CD4-positive, alpha-beta memory T cell (primary cell): Measurements from ENCODE around the gene TMEM235. TPM values are rescaled to one million over a fixed set of nuclear protein-coding genes. Genes with fewer than 3 reads are reported as not detected.
A peak's percentile ranks its signal among the peaks of the same experiment; 100 is the strongest.

Experiments
- CTCF ChIA-PET: fragments of 350-600 bp; sonication (Branson Sonifier 250); formaldehyde crosslinking; loops from one replicate; lab custom pipeline; 2021; ENCODE audit warnings: inconsistent platforms; ENCODE audit not compliant: partially characterized antibody; lab: Charles Lee
- POLR2A ChIA-PET: fragments of 350-600 bp; sonication (Branson Sonifier 250); formaldehyde crosslinking; loops from one replicate; lab custom pipeline; 2021; ENCODE audit not compliant: partially characterized antibody; lab: Charles Lee
- DNase-seq, 5 donors: peaks; one replicate each; pipeline versions ENCODE4 v3.0.0 to v3.0.0-alpha.2; 2020 to 2022; ENCODE audit warnings: mixed read lengths in 1 of 5
- H3K27ac ChIP-seq: one replicate; pipeline ENCODE4 v1.7.0; 2013; ENCODE audit warnings: low read depth, low read length
- H3K27me3 ChIP-seq: 2 replicates; pipeline ENCODE4 v1.7.0; 2013; ENCODE audit warnings: mild to moderate bottlenecking, low read length, moderate library complexity; ENCODE audit not compliant: insufficient read depth
- H3K36me3 ChIP-seq: 2 replicates; pipeline ENCODE4 v1.7.0; 2013; ENCODE audit warnings: mild to moderate bottlenecking, low read length, moderate library complexity; ENCODE audit not compliant: insufficient read depth
- H3K4me1 ChIP-seq: 2 replicates; pipeline ENCODE4 v1.7.0; 2013; ENCODE audit warnings: mild to moderate bottlenecking, low read length, moderate library complexity; ENCODE audit not compliant: insufficient read depth
- H3K4me3 ChIP-seq, 2 donors: one replicate each; pipeline ENCODE4 v1.7.0; 2013; ENCODE audit warnings: low read length in 2 of 2, mild to moderate bottlenecking in 1 of 2
- H3K9me3 ChIP-seq, 2 donors: one replicate each; pipeline ENCODE4 v1.7.0; 2013; ENCODE audit warnings: low read length in 2 of 2, control low read depth in 1 of 2; ENCODE audit not compliant: control insufficient read depth in 1 of 2
- H3K27ac Mint-ChIP-seq, 7 donors: one replicate each; pipeline ENCODE4 v1.8.0; 2020 to 2021; ENCODE audit warnings: mixed read lengths in 7 of 7, mild to moderate bottlenecking in 6 of 7, inconsistent platforms in 3 of 7, moderate library complexity in 3 of 7
- H3K27me3 Mint-ChIP-seq, 2 donors: one replicate each; pipeline ENCODE4 v1.8.0; 2020 to 2021; ENCODE audit warnings: mixed read lengths in 2 of 2
- H3K36me3 Mint-ChIP-seq, 2 donors: one replicate each; pipeline ENCODE4 v1.8.0; 2020 to 2021; ENCODE audit warnings: mixed read lengths in 2 of 2, inconsistent platforms in 1 of 2, mild to moderate bottlenecking in 1 of 2
- H3K4me1 Mint-ChIP-seq, 4 donors: one replicate each; pipeline ENCODE4 v1.8.0; 2020 to 2021; ENCODE audit warnings: mixed read lengths in 4 of 4, mild to moderate bottlenecking in 1 of 4
- H3K4me3 Mint-ChIP-seq, 8 donors: one replicate each; pipeline ENCODE4 v1.8.0; 2020 to 2021; ENCODE audit warnings: mixed read lengths in 8 of 8, mild to moderate bottlenecking in 7 of 8, moderate library complexity in 6 of 8, inconsistent platforms in 3 of 8
- H3K9me3 Mint-ChIP-seq, 8 donors: one replicate each; pipeline ENCODE4 v1.8.0; 2020 to 2021; ENCODE audit warnings: mixed read lengths in 8 of 8, mild to moderate bottlenecking in 5 of 8, inconsistent platforms in 3 of 8, moderate library complexity in 1 of 8
- intact Hi-C: fragments of 100-400 bp; cut with micrococcal nuclease; formaldehyde crosslinking; loops from one replicate; pipeline ENCODE4 v1.15.1; 2023
- polyA plus RNA-seq, 2 donors: library from polyadenylated mRNA; unstranded; fragments of 300-500 nt; fragmentation: Illumina TruSeq; gene quantifications; one replicate each; pipeline ENCODE4 v1.2.3, GENCODE V29; 2021
- total RNA-seq, 2 experiments: library from RNA; stranded (reverse); gene quantifications; one replicate each; pipeline ENCODE4 v1.2.3, GENCODE V29; 2021

Gene TMEM235
- total and polyA plus RNA-seq, 4 experiments from 2014 or later = not detected

DNA sequence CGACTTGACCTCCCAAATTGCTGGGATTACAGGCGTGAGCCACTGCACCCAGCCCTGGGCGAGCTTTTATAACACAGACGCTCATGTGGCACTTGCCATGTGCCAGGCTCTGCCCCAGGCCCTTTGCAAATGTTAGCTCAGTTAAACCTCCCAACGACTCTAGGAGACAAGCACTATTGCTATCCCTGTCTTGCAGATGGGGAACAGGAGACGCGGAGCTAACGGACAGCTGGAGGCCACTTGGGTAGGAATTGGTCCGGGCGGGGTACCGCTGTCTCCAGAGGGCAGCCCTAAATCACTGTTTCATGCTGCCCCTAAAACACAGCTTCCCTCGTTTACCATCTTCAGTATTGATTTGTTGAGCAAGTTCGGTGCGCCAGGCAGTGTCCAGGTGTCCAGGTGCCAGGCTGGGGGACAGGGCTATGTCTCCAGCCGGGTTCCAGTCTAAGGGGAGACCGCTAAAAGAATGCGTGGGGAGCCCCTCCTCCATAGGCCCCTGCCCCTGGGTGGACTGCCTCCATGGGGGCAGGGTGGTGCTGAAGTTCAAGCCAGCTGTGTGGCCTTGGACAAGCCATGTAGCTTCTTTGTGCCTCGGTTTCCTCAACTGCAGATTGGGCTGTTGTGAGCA is 23.7 kb downstream of the TMEM235 start:
- H3K4me3 ChIP-seq = no peak overlapping the region
- Mint-ChIP-seq H3K9me3 (peaks cover 0 to 3% (median 0%) of the 10 kb centered on the region in 8 donors), H3K36me3 (peaks cover 0 to 2% of the 10 kb centered on the region in 2 donors), H3K4me1 (peaks cover 41 to 85% (median 67%) of the 10 kb centered on the region in 4 donors), H3K27me3 (peaks cover 0 to 1% of the 10 kb centered on the region in 2 donors), H3K4me3 (peak overlapping the region in 7 of 8 donors; percentile 51 to 85 (median 65)), H3K27ac (peak overlapping the region; percentile 26 to 87 (median 70))
- H3K27ac ChIP-seq = no peak overlapping the region
- no peaks in the 10 kb centered on the region for H3K9me3 ChIP-seq
- H3K36me3 ChIP-seq = no peaks in the 10 kb centered on the region
- H3K4me1 ChIP-seq = peaks cover 93% of the 10 kb centered on the region
- DNase-seq = no peak
- intact Hi-C loops = no loop called here
- H3K27me3 ChIP-seq = no peaks in the 10 kb centered on the region
- CTCF ChIA-PET = interaction anchor here (1.0 to 2.0 kb wide), 3 partner anchors 29 to 167 kb away, joined by 3 to 11 read pairs (median 10); no protein-coding TSS in a partner anchor
- POLR2A ChIA-PET = interaction anchor here (0.7 to 1.5 kb wide), 3 partner anchors 59 to 297 kb away, joined by 3 read pairs; partner anchors contain the start of gene TNRC6C

DNA sequence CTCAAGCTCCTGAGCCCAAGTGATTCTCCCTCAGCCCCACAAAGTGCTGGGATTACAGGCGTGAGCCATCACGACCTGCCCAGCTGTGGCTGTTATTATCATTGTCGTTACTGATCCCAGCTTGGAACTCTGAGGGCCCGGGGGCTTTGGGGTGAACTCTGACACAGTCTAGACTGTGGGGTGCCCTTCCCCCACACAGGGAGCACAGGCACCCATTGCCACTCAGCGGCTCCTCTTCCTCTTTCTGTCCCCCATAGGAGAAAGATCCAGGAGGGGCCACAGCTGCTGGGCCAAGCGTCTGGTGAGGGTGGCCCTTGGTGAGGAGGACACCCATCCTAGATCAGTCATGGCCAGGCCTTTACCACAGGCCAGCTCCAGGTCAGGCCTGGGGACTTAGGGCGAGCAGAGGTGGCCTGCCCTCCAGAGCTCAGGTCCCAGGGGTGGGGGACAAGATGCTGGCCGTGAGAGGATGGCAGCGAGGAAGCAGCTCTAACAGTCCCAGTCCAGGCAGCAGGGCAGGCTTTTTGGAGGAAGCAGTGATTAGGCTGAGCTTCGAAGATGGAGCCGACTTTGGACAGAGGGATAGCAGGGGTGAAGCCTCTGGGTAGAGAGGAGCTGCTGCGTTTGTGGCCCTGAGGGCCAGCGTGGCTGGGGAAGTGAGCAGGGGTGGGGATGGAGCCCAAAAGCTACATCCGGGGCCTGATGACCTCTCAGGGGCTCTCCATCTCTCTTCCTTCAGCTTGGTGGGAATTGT is 24.7 kb downstream of the TMEM235 start:
- Histone ChIP-seq H3K36me3 (no peaks in the 10 kb centered on the region), H3K4me1 (peaks cover 91% of the 10 kb centered on the region), H3K27me3 (no peaks in the 10 kb centered on the region), H3K27ac (no peak overlapping the region), H3K9me3 (no peaks in the 10 kb centered on the region), H3K4me3 (no peak overlapping the region)
- peak overlapping the region; percentile 36 to 87 (median 73) for H3K27ac Mint-ChIP-seq
- no peak for DNase-seq
- H3K4me1 Mint-ChIP-seq = peaks cover 38 to 82% (median 66%) of the 10 kb centered on the region in 4 donors
- H3K27me3 Mint-ChIP-seq = peaks cover 0 to 1% of the 10 kb centered on the region in 2 donors
- CTCF ChIA-PET = interaction anchor here (1.0 to 2.0 kb wide), 4 partner anchors 9 to 166 kb away, joined by 3 to 11 read pairs (median 6); no protein-coding TSS in a partner anchor
- H3K36me3 Mint-ChIP-seq = peaks cover 0 to under 1% of the 10 kb centered on the region in 2 donors
- POLR2A ChIA-PET = interaction anchor here (0.8 to 1.5 kb wide), 3 partner anchors 58 to 131 kb away, joined by 3 to 5 read pairs (median 3); no protein-coding TSS in a partner anchor
- peak overlapping the region in 2 of 8 donors; percentile 31 to 65 for H3K4me3 Mint-ChIP-seq
- peaks cover 0 to 3% (median 0%) of the 10 kb centered on the region in 8 donors for H3K9me3 Mint-ChIP-seq
- intact Hi-C loops = no loop called here

DNA sequence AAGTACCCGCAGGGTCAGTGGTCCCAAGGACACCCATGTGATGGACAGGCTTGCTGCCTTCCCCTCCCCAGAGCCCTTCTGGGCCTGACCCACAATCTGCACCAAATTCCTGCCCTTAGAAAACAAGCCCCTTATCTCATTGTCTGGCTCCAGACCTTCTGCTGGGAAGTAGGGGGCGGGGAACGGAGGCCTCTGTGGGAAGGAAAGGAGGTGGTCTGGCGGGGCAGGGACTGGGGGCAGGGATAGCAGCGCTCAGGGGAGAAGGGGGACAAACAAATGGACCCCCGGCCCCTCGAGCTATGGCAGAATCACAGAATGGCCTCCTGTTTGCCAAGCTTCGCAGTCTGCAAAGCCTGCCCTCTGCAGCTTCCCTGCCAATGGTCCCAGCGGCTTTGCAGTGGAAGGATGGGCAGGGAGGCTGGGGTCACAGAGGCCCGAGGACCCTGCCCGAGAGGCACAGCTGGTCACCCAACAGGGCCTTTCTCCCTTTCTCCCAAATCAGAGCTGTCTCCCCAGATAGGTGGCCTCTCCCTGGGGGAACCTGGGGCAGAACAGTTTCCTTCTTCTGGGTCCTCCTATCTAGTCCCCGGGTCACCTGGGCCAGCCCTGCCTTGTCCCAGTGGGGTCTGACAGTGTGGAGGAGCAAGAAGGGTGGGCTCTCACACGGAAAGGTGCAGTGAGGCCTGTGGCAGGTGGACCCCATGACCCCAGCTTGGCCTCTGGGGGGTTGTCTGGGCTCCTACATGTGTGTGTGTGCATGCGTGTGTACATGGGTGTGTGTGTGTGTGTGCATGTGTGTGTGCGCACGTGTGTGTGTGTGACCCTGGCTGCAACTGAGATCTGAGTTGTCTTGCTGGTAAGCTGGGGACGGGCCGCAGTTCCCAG is 25.5 kb downstream of the TMEM235 start:
- peak overlapping the region; percentile 59 to 92 (median 87) for H3K27ac Mint-ChIP-seq
- Histone ChIP-seq H3K27me3 (no peaks in the 10 kb centered on the region), H3K4me3 (no peak overlapping the region), H3K9me3 (no peaks in the 10 kb centered on the region), H3K36me3 (no peaks in the 10 kb centered on the region), H3K4me1 (peaks cover 88% of the 10 kb centered on the region), H3K27ac (peak overlapping the region; percentile 11)
- H3K36me3 Mint-ChIP-seq = no peaks in the 10 kb centered on the region
- H3K4me3 Mint-ChIP-seq = peak overlapping the region in 2 of 8 donors; percentile 25 to 80
- POLR2A ChIA-PET = interaction anchor here (1.3 to 1.8 kb wide), 2 partner anchors 99 to 127 kb away, joined by 4 to 5 read pairs; no protein-coding TSS in a partner anchor
- intact Hi-C loops = no loop called here
- peaks cover 0 to 3% (median 0%) of the 10 kb centered on the region in 8 donors for H3K9me3 Mint-ChIP-seq
- CTCF ChIA-PET = interaction anchor here (1.3 kb wide), 1 partner anchor 8 kb away, joined by 3 read pairs; no protein-coding TSS in a partner anchor
- H3K27me3 Mint-ChIP-seq = peaks cover 0 to 1% of the 10 kb centered on the region in 2 donors
- DNase-seq = no peak
- H3K4me1 Mint-ChIP-seq = peaks cover 32 to 80% (median 59%) of the 10 kb centered on the region in 4 donors

DNA sequence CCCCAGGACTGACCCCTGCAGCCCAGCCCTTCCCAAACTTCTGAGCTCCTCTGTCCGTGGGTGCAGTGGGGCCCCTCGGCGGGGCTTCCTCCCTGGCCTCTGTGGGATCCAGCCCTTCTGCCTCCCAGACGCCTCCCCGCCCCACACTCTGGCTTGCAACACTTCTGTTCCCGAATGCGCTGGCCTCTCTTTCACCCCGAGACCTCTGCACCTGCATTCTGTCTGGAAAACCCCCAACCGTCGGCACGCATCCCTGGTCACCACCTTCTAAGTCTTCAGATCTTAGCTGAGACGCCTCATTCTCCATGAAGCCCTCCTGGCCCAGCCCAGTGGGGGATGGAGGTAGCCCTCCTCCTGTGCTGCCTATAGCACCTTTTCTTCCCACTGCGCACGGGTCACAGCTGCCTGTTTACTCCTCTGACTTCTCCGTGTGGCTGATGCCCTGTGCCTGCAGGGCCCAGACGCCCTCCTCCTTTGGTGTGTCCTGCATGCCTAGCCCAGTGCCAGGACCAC is 26.4 kb downstream of the TMEM235 start:
- intact Hi-C loops = no loop called here
- Histone ChIP-seq H3K4me1 (peaks cover 88% of the 10 kb centered on the region), H3K27me3 (no peaks in the 10 kb centered on the region), H3K9me3 (no peaks in the 10 kb centered on the region), H3K36me3 (no peaks in the 10 kb centered on the region), H3K27ac (peak overlapping the region; percentile 47), H3K4me3 (peak overlapping the region; percentile 34 to 38)
- CTCF ChIA-PET = no interaction called here
- H3K4me1 Mint-ChIP-seq = peaks cover 24 to 80% (median 56%) of the 10 kb centered on the region in 4 donors
- H3K36me3 Mint-ChIP-seq = no peaks in the 10 kb centered on the region
- peak overlapping the region; percentile 53 to 96 (median 90) for H3K27ac Mint-ChIP-seq
- H3K9me3 Mint-ChIP-seq = peaks cover 0 to 3% (median 0%) of the 10 kb centered on the region in 8 donors
- DNase-seq = peak in 1 of 5 donors; percentile 56
- H3K4me3 Mint-ChIP-seq = peak overlapping the region; percentile 43 to 80 (median 70)
- peaks cover 0 to 1% of the 10 kb centered on the region in 2 donors for H3K27me3 Mint-ChIP-seq
- POLR2A ChIA-PET = interaction anchor here (1.2 to 1.8 kb wide), 4 partner anchors 23 to 103 kb away, joined by 4 to 5 read pairs (median 4); partner anchors contain the start of gene SOCS3

DNA sequence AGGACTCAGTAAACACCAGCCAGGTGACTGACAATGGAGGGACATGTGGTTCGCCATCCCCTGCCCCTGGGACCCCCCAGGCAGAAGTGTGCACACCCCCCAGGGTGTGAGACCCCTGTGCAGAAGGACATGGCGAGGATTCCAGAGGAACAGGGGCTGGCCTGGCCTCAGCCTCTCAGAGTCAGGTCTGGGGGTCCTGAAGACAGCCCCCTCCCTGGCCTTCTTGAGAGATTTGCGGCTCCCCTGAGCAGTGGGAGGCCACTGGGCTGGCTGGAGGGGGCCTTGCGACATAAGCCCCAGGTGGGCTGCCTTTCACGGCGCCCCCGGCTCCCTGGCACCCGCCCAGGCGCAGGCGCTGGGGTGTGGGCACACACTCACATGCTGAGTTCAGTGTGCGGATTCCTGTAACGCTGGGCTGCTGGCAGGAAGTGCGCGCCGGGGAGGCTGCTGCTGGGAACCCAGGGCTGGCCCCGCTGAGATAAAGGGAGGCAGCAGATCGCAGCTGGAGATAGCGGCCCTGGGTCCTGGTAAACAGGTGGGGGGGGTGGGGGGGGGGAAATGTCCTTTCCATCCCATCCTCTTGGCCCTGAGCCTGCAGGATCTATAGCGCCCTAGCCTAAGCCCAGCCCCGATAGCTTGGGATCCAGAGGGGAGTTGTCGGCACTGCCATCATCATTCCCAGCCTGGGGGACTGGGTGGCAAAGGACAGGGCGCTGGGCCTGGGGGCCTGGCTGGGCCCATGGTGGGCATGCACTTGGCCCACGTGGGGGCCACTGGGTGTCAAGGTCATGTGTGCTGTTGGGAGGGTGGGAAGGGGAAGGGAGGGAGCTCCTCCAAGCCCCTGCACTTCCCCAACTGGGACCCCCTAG is 27.1 kb downstream of the TMEM235 start:
- no peaks in the 10 kb centered on the region for H3K9me3 ChIP-seq
- H3K36me3 Mint-ChIP-seq = no peaks in the 10 kb centered on the region
- H3K4me1 ChIP-seq = peaks cover 89% of the 10 kb centered on the region
- CTCF ChIA-PET = interaction anchor here (1.4 kb wide), 1 partner anchor 8 kb away, joined by 10 read pairs; no protein-coding TSS in a partner anchor
- peaks cover 0 to 1% of the 10 kb centered on the region in 2 donors for H3K27me3 Mint-ChIP-seq
- peaks cover 0 to 3% (median 0%) of the 10 kb centered on the region in 8 donors for H3K9me3 Mint-ChIP-seq
- H3K27me3 ChIP-seq = no peaks in the 10 kb centered on the region
- H3K27ac ChIP-seq = peak overlapping the region; percentile 47
- POLR2A ChIA-PET = interaction anchor here (0.7 to 1.8 kb wide), 7 partner anchors 23 to 301 kb away, joined by 3 to 5 read pairs (median 4); partner anchors contain the start of gene SOCS3
- H3K4me1 Mint-ChIP-seq = peaks cover 21 to 81% (median 53%) of the 10 kb centered on the region in 4 donors
- H3K4me3 Mint-ChIP-seq = peak overlapping the region; percentile 43 to 94 (median 74)
- H3K27ac Mint-ChIP-seq = peak overlapping the region; percentile 80 to 96 (median 90)
- peak overlapping the region; percentile 51 to 57 for H3K4me3 ChIP-seq
- peak; percentile 71 to 79 (median 72) for DNase-seq
- intact Hi-C loops = no loop called here
- no peaks in the 10 kb centered on the region for H3K36me3 ChIP-seq
